NCI-H345 (cell line): ENCODE measurements around the gene MEOX1.

Experiments
- DNase-seq: peaks from one replicate; lab custom pipeline; 2025; lab: John Stamatoyannopoulos, UW

Gene MEOX1

GRCh38 chr17:43655693-43656255, 5.9 kb downstream of the MEOX1 start:
- no peak for DNase-seq

- DNase-seq, result no peak
These were observed 9.6 kb downstream of the MEOX1 start for GRCh38 chr17:43652124-43652480.

DNA sequence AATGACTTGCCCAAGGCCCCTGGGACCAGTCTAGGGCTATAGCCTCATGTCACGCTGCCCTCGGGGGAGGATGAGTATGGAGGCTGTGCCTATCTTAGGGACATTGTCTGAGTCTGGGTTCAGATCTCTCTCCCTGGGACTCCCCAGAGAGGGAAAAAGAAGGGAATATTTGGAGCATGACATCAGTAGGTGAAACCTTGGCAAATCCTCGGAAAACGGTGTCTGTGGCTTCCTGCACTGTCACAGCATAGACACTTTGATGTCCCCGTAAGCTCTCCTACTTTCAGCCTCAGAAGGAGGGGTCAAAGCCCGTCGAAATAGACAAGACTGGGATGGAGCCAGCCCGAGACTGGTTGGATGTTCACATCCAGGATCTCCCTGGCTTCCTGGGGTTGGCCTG, 11.3 kb downstream of the MEOX1 start:
- no peak for DNase-seq

GRCh38 chr17:43648916-43649315, 12.8 kb downstream of the MEOX1 start:
- DNase-seq, result no peak

- DNase-seq, result no peak
These were observed 15.8 kb downstream of the MEOX1 start for GRCh38 chr17:43645765-43646481.

DNA sequence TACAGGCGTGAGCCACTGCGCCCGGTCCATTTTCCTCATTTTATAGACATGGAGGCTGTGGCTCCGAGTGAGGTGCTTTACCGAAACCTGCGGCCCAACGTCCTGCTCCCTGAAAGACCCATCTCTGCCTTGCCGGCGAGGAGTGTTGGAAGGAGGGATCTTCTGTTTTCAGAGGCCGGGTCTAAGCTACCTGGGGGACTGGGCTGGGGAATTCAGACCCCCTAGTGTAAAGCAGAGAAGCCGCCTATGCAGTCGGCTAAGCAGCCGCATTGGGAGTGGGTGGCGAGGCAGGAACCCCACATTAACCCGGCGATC, 16.3 kb downstream of the MEOX1 start:
- DNase-seq, result no peak

GRCh38 chr17:43644081-43644480, 17.6 kb downstream of the MEOX1 start:
- no peak for DNase-seq

- no peak for DNase-seq
These were observed 20.3 kb downstream of the MEOX1 start for GRCh38 chr17:43641416-43641815.

DNA sequence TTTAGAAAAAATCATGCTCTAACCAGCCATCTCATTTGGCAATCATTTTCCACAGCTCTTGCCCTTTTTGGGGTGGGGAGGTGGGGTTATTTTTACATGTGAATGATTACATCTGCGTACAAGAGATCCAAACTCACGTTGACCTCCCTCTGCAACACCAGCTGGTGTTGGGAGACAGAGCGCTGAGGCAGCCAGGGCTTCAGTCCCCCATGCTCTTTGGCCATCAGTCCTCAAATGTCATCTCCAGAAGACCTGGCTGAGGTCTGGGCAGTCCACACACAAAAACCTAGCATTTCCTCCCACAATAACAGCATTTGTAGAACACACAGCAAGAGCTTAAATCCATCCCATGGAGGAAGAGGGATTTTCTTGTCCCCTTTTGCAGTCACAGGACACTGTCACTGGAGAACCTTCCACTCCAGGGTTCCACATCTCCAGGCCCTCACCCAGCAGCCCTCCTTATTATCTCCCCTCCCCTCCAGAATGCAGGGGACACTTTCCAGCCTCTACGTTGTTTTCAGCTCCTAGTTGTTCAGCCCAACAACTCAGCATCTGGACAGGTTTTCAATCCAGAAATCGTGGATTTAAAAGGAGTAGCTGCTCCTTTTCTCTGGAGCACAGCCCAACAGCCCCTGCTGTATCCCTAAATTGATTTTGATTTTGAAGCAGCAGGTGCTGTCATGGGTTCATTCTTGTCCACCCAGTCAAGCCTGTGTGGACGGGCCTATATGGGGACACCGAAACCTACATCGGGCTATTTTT, 21.1 kb downstream of the MEOX1 start:
- DNase-seq, result no peak

DNA sequence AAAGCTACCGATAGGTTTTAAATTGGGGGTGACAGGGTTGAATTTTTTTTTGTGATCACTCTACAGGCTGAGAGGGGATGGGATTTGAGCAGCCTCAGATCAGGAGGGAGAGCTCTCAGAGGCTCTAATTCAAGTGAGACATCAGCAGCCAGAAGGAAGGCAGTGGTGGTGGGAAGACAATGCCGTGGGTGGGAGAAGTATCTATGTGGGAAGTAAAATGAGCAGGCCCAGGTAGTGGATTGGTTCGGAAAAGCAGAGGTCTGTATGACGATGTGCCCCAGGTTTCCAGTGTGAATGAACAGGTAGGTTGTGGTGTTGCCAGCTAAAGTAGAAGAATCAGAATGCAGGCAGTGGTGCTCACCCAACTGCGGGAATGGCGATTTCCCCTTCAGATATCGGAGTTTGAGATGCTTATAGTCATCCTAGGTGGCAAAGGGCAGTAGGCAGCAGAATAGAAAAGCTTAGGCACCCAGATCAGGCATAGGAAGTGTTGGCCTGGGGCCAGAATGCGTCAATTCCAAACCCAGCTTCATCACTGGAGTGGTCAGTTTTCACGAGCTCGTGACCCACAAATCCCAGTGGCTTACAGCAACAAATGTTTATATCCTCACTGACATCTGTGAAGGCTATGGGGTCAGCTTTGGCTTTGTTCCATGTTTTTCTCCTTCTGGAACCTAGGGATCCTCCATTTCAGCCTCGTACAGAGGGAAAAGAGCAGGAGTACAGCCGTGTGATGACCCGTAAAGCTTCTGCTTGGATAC, 24.0 kb downstream of the MEOX1 start:
- DNase-seq, result no peak

GRCh38 chr17:43636426-43636825, 25.3 kb downstream of the MEOX1 start:
- no peak for DNase-seq

DNA sequence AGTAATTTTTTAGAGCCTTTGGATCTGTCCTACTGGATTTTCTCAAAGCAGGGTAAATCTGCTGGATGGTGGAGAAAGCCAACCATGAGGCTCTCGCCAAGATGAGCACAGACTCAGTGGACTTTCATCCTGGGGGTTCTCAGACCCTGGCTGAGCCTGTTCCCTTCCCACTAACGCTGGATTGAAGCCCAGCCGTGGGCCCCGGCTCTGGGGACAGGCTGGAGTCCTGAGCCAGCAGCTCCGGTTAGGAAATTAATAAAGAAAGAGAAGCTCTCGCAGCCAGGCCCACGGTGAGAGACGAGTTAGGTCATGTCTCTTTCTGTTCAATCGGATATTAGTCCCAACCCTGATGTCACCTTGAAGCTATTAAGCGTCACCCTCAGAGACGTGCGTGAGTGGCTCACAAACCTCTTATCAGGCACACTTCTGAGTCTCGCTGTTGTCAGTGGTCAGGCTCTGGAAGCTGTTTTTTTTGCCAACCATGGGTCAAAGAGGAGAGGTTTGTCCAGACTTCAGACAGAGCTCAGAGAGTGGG, 27.1 kb downstream of the MEOX1 start:
- no peak for DNase-seq

GRCh38 chr17:43632221-43632620, 29.5 kb downstream of the MEOX1 start:
- no peak for DNase-seq

- DNase-seq, result no peak
These were observed 30.3 kb downstream of the MEOX1 start for GRCh38 chr17:43631429-43631828.

DNA sequence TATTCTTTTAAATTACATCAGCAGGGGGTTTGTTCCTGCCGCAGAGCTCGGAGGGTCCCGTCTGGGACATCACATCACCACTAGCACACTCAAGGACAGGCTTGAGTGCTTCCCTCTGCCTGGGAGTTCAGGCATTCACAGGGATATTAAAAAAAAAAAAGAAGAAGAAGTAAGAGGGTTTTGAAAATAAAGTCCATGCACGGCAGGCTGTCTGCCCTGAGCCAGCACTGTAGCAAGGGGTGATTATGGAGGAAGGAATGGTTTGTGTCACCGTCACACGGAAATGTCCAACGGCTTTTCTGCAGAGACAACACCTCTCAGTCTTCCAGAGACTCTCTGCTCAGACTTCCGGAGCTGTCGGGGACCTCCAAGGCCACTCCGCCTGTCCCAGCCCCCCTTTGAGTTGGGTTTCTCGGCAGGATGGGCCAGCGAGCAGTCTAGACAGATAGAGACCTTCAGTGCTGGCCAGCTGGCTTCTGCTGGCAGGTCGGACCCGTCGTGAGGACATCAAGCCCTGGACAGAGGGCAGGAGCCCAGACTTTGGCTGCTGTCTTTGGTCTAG, 33.6 kb downstream of the MEOX1 start:
- DNase-seq, result no peak

DNA sequence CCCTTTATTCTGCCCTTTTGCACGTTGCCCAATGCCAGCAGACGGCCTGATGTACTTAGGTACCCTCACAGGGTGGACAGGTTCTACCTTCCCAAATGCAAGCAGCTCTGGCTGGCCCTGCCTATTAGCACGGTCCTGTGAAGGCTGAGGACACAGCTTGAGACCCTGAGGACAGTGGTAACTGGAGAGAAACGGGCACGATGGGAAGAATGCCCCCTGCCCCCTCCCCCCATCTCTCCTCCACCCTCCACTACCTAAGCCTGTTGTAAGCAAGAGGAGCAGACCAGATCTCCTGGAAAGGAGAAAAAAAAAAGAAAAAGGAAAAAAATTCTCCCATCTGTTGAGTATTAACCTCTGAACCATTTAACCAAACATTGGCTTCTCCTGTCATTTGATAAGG, 34.1 kb downstream of the MEOX1 start:
- no peak for DNase-seq

GRCh38 chr17:43626023-43626422, 35.7 kb downstream of the MEOX1 start:
- no peak for DNase-seq

- no peak for DNase-seq
These were observed 36.1 kb downstream of the MEOX1 start for GRCh38 chr17:43625606-43626005.

DNA sequence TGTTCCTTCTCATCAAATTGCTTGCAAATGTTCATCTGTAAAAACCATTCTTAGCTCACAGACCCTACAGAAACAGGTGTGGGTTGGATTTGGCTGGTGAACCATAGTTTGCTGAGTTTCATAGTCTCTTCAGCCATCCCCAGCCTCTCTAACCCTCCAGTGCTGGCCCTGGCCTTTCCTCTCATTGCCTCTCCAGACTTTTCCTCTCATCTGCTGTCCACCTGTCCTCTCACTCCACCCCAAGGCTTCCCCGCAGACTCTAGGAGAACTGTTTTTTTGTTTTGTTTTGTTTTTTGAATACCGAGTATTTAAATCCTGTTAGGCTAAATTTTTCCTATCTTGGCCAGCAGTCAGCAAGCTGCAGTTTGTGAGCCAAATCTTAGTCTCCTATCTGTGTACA, 41.1 kb downstream of the MEOX1 start:
- DNase-seq, result no peak

DNA sequence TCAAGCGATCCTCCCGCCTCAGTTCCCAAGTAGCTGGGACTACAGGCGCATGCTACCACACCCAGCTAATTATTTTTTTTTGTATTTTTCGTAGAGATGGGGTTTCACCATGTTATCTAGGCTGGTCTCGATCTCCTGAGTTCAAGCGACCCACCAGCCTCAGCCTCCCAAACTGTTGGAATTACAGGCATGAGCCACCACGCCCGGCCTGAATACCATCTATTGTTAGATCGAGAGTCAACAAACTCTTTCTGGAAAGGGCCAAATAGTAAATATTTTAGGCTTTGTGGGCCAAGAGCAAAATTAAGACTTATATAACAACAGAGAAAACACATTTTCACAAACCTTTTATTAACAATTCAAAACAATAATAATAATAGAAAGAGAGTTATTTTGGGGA, 41.6 kb downstream of the MEOX1 start:
- DNase-seq, result no peak

DNA sequence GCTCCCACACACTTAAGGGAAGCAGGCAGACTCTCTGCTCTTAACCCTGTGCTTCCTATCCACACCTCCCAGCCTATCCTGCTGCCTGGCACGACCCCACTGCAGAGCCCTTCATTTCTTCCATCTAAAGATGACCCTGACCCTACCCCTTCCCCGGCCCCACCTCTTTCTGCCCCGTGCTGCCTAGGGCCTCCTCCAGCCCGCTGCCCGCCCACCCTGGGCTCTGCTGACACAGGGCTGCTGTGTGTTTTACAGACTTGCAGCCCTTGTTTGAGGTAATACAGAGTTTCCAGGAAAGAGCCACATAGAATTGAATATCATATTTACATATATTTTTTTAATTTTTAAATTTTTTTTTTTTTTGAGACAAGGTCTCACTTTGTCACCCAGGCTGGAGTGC, 42.0 kb downstream of the MEOX1 start:
- DNase-seq, result no peak

- DNase-seq, result no peak
These were observed 43.4 kb downstream of the MEOX1 start for GRCh38 chr17:43618276-43618675.
